Erythroblast (primary cell): Measurements from ENCODE around the gene CACNA1I.

Source experiments
- DNase-seq, 2 experiments: peaks; one replicate each; lab custom pipeline; 2025; lab: John Stamatoyannopoulos, UW
- GATA1 ChIP-seq: IDR thresholded peaks from 2 replicates; pipeline ENCODE4 v1.6.1; 2011; ENCODE audit warnings: low read depth, mild to moderate bottlenecking, control low read depth, low read length, moderate library complexity
- POLR2A ChIP-seq: IDR thresholded peaks from 2 replicates; pipeline ENCODE4 v1.6.1; 2011; ENCODE audit warnings: mild to moderate bottlenecking, low read length

The CACNA1I gene

DNA sequence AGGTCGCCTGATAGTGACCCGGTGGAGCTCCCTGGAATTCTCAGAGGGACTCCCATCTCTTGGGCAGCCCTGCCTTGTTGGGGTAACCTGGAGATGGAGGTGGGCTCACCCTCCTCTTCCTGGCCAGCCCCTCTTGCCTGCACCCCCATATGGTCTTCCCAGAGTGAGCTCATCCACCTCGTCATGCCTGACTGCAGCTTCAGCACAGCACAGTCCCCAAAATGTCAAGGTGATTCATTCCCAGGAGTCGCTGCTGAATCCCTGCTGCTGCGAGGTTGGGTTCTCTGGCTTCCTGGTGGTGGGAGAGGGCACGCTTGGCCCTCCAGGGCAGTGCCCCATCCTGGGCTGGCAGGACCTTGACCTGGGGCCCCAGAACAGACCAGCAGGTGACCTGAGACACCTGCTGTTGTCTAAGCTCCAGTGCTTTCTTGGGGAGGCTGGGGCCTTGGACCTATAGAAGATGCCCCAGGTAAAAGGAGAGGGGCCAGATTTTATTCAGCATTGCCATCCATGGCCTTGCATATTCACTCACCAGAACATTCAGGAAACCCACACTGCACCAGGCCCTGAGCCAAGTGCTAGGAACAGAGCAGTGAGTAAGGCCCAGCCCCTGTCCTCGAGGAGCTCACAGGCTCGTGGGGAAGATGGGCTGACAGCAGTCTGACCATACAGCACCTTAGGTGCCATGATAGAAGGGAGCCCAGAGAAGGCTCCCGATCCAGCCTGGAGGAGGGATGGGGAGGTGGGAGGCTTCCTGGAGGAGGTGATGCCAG is 72.9 kb downstream of the CACNA1I start:
- TF ChIP-seq POLR2A: no peak
- no peak for TF ChIP-seq GATA1
- no peak for DNase-seq

GRCh38 chr22:39645532-39645931 is 75.0 kb downstream of the CACNA1I start:
- DNase-seq: no peak
- TF ChIP-seq POLR2A: no peak
- TF ChIP-seq GATA1: no peak

GRCh38 chr22:39646398-39647063 is 76.0 kb downstream of the CACNA1I start:
- no peak for DNase-seq
- TF ChIP-seq GATA1 (no peak), POLR2A (no peak)

- DNase-seq: no peak
- no peak for TF ChIP-seq POLR2A
- TF ChIP-seq GATA1: no peak
Observed at GRCh38 chr22:39647836-39648629, 77.5 kb downstream of the CACNA1I start.

DNA sequence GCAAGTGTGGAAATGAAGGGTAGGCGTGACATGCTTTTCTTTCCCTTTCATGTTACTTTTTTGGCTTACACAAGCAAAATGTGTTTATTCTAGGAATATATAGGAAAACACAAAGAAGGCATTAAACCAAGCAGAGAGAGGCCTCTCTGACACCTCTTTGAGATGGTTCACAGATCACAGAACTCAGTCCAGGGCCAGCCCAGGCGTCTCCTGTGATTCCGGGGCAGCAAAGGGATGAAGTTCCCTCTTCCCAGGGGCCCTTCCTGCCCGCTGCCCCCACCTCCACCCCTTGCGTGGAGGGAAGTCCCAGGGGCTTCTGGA is 78.0 kb downstream of the CACNA1I start:
- DNase-seq: no peak
- TF ChIP-seq GATA1: no peak
- no peak for TF ChIP-seq POLR2A

DNA sequence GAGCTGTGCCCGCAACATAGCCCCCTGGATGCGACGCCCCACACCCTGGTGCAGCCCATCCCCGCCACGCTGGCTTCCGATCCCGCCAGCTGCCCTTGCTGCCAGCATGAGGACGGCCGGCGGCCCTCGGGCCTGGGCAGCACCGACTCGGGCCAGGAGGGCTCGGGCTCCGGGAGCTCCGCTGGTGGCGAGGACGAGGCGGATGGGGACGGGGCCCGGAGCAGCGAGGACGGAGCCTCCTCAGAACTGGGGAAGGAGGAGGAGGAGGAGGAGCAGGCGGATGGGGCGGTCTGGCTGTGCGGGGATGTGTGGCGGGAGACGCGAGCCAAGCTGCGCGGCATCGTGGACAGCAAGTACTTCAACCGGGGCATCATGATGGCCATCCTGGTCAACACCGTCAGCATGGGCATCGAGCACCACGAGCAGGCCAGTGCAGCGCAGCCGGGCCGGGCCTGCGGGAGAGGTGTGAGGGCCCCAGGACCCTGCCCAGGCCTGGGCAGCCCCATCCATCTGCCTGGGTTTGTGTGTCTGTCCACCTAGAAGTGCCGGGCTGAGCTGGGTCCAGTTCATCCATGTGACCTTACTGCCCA is 79.0 kb downstream of the CACNA1I start:
- TF ChIP-seq POLR2A: no peak
- no peak for TF ChIP-seq GATA1
- DNase-seq: no peak

DNA sequence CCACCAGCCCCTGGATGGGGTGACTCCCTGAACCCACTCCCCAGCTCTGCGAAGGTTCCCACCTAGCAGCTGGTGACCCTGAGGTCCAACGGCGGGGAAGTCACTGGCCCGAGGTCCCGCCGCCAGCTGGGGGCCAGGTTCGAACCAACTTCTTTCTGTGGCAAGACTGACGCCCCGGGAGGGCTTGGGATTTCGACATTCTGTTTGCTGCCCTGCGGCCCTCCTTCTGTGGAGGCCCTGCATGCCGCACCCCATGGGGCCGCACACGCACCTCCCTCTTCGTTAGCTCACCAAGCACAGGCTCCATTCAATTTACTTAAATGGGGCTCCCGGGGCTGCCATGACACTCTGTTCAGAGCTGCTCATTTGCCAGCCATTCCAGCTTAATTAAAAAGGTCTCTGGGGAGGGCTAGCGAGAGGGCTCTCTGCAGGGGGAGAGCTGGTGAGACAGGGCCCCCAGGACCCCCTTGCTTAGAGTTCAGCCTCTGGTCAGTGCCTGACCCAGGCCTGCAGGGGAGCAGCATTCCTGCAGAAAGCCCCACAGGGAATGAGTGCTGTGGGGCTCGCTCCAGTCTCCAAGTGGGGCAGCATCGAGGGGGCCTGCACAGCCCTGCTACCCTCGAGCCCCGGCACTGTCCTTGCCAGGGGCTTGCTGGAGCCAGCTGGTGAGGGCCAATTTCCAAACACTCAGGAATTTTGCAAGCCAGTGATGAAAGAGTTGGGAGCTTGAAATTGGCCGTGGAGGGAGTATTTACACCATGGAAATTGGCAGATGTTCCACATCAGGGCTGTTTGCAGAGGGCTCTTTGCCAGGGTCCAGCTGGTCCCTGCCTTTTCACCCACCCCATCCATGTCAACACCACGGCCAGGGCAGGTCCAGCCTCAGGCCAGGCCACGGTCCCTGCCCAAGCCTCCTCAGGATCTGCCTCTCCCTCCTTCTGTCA is 80.8 kb downstream of the CACNA1I start:
- no peak for DNase-seq
- TF ChIP-seq GATA1 (no peak), POLR2A (no peak)

DNA sequence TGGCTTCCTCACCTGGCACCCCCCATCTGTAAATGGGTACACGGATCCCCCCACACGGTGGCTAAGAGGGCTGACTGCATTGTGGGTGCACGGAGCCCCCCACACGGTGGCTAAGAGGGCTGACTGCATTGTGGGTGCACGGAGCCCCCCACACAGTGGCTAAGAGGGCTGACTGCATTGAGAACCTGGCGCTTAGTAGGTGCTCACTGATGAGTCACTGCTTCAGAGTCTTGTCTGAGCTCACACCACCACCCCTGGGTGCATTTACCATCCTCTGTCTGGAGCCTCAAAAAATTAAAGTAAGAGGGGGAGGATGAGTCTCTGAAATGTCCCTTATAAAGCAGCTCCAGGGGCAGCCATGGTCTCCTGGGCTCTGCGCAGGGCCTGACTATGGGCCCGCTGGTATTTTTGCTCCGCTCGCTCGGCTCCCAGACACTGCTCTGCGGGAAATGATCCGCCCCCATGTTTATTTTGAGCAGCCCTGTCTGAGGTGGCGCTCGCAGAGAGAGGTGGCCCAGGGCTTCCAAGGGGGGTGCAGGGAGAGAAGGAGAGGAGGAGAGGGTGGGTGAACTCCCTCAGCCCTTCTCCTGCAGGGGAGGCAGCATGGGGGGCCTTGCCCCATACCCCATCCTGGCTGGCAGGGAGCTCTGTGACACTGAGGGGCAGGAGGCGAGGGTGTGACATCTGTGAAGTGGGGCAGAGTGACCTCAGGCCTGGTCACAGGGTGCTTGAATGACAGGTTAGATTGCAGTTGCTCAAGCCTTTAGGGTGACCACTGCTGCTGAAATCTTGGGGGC is 82.6 kb downstream of the CACNA1I start:
- DNase-seq: no peak
- TF ChIP-seq POLR2A: no peak
- TF ChIP-seq GATA1: no peak

DNA sequence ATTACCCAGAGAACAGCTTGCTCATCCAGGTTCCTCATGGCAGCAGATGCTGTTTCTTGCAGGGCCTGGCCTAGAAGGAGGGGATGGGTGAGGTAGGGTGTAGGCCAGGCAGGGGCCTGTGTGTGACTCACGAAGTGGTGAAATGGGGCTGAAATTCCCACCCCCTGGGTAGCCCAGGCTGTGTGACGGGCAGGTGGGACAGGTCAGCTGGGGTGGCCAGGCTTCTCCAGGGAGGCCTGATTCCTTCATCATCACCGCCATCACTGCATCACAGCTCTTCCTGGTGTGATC is 83.2 kb downstream of the CACNA1I start:
- DNase-seq: peak; percentile 46 to 70
- TF ChIP-seq GATA1 (no peak), POLR2A (no peak)

DNA sequence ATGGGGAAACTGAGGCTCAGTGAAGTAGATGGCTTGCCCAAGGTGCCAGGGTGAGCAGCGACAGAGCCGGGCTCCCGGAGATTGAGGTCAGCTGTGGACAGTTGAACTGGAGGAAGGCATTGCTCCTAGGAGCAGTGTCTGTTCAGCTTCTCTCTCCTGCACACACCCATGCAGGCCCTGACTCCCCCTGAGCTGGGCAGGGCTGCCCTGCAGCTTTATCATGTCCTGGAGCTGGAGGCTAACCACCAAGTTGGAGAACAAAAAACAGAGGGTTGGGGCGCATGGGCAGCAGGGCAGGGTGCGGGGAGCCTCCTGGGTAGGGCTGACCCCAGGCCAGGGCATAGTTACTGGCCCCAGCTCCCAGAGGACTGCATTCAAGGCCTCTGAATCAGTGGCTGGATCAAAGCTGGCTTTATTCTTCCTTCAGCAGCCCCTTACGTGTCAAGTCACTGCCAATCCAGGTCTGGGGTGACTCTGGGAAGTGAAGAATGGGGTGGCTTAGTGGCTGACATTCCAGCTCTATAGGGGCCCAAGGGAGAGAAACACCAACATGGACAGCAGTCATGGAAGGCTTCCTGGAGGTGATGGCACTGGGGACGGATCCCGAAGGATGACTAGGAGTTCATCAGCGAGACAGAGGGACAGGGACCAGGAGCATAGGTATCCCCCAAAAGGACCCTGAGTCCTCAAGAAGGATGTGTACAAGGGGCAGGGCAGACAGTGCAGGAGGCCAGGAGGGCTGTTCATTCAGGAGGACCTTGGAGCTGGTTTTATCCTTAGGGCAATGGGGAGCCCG is 83.8 kb downstream of the CACNA1I start:
- TF ChIP-seq GATA1: no peak
- TF ChIP-seq POLR2A: no peak
- DNase-seq: peak; percentile 44 to 49

DNA sequence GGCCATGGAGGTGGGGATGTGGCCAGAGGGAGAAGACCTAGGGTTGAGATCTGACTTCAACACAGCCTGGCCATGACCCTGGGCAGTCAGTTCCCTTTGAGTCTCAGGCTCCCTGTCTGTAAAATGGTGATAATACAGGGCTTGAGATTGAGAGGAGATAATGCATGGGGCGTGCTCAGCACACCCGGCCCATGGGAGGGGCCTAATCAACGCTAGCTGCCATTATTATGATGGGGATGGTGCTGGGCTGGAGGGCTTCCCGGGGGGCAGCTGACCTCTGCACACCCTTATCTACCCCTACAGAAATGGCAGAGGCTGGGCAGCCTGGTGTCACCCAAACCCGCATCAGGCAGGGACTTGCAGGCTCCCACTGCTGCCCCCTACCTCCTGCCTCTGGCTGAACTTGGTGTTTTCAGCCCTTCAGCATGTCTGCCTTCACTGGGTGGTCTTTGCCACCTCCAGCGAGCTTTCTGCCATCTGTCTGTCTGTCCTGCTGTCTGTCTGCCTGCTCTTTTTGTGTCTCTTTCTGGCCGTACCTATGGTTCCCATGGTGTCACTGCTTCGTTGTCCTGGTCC is 84.5 kb downstream of the CACNA1I start:
- TF ChIP-seq GATA1 (no peak), POLR2A (peak; percentile 33)
- DNase-seq: peak; percentile 80 to 95

GRCh38 chr22:39655831-39656230 is 85.3 kb downstream of the CACNA1I start:
- DNase-seq: peak; percentile 31 to 37
- TF ChIP-seq POLR2A (no peak), GATA1 (no peak)
